ENCODE measurements around the gene GPR137B.

GPR137B gene

DNA sequence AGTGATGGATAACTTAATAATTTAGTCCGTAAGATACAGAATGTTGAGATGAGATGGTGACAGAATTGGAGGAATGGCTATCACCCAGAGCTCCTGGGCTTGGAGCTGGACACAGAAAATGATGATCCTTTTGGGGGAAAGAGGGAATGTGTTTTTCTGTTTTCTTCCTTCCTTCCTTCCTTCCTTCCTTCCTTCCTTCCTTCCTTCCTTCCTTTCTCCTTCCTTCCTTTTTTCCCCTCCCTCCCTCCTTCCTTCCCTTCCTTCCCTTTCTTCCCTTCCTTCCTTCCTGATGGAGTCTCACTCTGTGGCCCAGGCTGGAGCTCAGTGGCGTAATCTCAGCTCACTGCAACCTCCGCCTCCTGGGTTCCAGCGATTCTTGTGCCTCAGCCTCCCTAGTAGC is 2.8 kb upstream of the GPR137B start:
- Histone ChIP-seq H3K27me3 (peaks cover 14 to 35% (median 24%) of the 10 kb centered on the region in 11 experiments), H3K9ac (no peak overlapping the region), H3K4me1 (peaks cover 10 to 28% (median 23%) of the 10 kb centered on the region in 10 experiments), H3K36me3 (peaks cover 0 to under 1% (median 0%) of the 10 kb centered on the region in 11 experiments; a peak in 1 of 22 replicates), H3K4me2 (peak overlapping the region in 1 of 11 experiments; percentile 12; a peak in 2 of 22 replicates), H3K27ac (no peak overlapping the region), H4K20me1 (peaks cover 15 to 24% (median 17%) of the 10 kb centered on the region in 11 experiments), H3K9me3 (replicated peaks in 1 of 11) (no peaks in the 10 kb centered on the region), H3K4me3 (no peak overlapping the region)
- no peak for TF ChIP-seq Cebpa-rat (IDR thresholded peaks at IDR 0.05)

DNA sequence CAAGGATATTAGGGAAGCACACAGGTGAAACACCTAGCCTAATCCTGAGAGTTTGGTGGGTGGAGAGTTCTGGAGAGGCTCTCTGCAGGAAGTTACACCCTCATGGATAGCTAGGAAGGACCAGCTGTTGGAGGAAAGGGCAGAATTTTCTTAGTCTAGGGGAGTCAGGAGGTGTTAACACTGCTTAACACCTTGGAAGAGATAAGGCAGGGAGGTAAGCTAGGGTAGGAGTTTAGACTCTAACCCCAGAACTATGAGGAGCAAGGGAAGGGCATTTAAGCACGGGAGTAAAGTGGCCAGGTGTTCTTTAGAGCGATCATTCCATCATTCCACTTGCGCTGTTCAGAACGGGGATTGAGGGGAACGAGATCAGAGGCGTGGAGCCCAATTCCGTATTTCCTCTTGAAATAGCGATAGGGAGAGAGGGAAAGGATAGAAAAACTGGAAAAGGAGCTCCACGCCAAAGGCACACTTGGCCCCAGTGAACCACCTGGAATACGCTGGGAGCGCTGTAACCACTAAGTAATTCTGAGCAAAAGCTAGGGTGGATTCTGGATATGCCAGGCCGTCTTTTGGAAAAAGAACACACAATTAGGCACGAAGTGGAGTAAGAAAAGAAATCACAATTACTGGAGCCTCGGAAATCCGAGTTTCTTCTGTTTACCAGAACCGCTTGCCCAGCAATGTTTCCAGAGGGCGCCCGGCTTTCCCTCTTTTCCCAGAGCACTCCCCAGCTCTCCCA is 1.5 kb upstream of the GPR137B start:
- H3K27me3 ChIP-seq, result peaks cover 14 to 35% (median 24%) of the 10 kb centered on the region in 11 experiments
- no peak overlapping the region for H3K27ac ChIP-seq
- no peak for TF ChIP-seq Cebpa-rat (IDR thresholded peaks at IDR 0.05)
- peak overlapping the region; percentile 65 to 96 (median 80); a peak in 16 of 20 replicates for H3K4me3 ChIP-seq
- H3K4me2 ChIP-seq, result peak overlapping the region; percentile 77 to 97 (median 89)
- H3K36me3 ChIP-seq, result peaks cover 0 to 15% (median 0%) of the 10 kb centered on the region in 11 experiments; a peak in 5 of 22 replicates
- peak overlapping the region in 5 of 11 experiments; percentile 66 to 94 (median 86); a peak in 7 of 22 replicates for H3K9ac ChIP-seq
- peaks cover 24 to 35% (median 30%) of the 10 kb centered on the region in 10 experiments for H3K4me1 ChIP-seq
- no peaks in the 10 kb centered on the region for H3K9me3 ChIP-seq (replicated peaks in 1 of 11)
- peaks cover 25 to 38% (median 31%) of the 10 kb centered on the region in 11 experiments for H4K20me1 ChIP-seq

DNA sequence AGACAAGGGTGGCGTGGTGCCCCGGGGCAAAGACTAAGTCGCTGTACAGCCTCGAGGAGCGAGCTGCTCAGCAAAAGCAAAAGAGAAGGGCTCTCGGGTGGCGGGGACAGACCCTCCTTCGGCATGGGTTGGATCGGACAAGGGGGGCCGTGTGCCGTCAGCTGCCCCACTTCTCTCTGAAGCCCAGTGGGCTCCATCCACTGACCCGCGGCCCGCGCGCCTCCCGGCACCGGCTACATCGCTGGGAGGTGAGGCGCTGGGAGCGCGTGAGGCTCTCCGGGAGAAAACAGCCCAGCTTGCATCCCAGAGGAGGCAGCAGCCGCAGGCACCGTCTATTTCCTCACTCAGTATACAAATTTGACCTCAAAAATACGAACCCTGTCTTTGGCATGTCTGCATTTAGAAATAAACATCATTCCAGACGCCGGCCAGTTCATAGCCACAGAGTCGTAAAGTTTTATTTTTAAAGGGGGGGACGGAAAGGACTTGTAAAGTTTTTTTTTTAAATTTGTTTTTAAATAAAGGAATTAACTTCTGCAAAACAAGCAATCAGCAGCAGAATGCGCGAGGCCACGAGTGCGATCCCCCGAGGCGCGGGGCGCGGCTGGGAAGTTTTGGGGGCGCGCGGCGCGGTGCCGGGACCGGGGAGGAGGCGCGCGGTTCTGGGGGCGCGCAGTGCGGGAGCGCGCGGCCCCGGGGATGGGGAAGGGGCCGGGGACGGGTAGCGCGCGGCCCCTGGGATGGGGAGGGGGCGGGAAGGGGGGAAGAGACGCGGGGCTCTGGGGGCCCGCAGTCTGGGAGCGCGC is 689 bp upstream of the GPR137B start:
- H3K36me3 ChIP-seq, result peaks cover 0 to 22% (median 0%) of the 10 kb centered on the region in 11 experiments; a peak in 6 of 22 replicates
- peaks cover 26 to 35% (median 31%) of the 10 kb centered on the region in 10 experiments for H3K4me1 ChIP-seq
- no peaks in the 10 kb centered on the region for H3K9me3 ChIP-seq (replicated peaks in 1 of 11)
- H3K27me3 ChIP-seq, result peaks cover 14 to 35% (median 24%) of the 10 kb centered on the region in 11 experiments
- H4K20me1 ChIP-seq, result peaks cover 32 to 46% (median 38%) of the 10 kb centered on the region in 11 experiments
- peak overlapping the region in 4 of 11 experiments; percentile 25 to 88 (median 40); a peak in 9 of 22 replicates for H3K27ac ChIP-seq
- H3K9ac ChIP-seq, result peak overlapping the region; percentile 66 to 94 (median 86); a peak in 20 of 22 replicates
- H3K4me3 ChIP-seq, result peak overlapping the region; percentile 65 to 96 (median 80)
- peak overlapping the region; percentile 77 to 97 (median 89) for H3K4me2 ChIP-seq
- TF ChIP-seq Cebpa-rat (IDR thresholded peaks at IDR 0.05), result no peak

DNA sequence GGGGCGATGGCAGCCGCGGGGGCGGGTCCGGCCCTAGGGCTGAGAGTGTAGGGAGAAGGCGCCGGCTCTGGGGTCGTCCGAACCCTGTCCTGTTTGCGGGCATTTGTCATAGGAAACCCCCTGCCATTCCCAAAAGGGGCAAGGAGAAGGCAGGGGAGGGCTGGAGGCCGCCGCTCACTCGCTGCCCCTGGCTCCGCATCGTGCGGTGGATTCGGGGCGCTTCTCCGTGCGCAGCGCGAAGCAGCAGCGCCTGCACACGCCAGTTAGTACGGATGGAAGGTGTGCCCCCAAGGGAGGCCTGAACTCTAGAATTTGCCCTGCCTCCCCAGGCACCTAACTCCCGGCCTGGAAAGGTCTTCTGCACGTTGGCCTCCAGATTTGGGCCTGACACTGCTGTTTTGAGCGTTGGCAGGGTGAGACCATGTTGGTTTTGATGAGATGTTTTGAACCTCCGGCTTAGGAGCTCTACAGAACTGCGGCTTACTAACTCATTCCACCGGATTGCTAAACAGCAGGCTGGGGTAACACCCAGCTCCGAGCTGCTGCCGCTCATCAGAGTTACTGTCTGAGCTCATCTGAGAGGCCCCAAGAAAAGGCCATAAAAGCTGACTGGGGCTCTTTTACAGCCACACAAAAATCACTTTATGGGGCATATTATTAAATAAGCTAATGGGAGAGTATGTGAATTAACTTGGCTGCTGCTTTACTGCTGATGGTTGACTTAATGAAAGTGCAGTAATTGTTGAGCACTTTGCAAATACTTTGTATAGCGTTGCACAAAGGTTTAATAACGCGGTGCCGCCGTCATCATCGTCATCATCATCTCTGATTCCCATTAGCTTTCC is 987 bp downstream of the GPR137B start:
- Histone ChIP-seq H3K36me3 (peaks cover 0 to 28% (median 0%) of the 10 kb centered on the region in 11 experiments; a peak in 6 of 22 replicates), H3K27ac (peak overlapping the region; percentile 76 to 96 (median 85)), H3K27me3 (peaks cover 14 to 35% (median 24%) of the 10 kb centered on the region in 11 experiments), H3K9ac (peak overlapping the region; percentile 80 to 94 (median 87)), H3K4me1 (peaks cover 26 to 50% (median 42%) of the 10 kb centered on the region in 10 experiments), H3K9me3 (replicated peaks in 1 of 11) (no peaks in the 10 kb centered on the region), H3K4me2 (peak overlapping the region; percentile 95 to 100 (median 97)), H3K4me3 (peak overlapping the region; percentile 65 to 96 (median 80)), H4K20me1 (peaks cover 49 to 62% (median 55%) of the 10 kb centered on the region in 11 experiments)
- TF ChIP-seq Cebpa-rat (IDR thresholded peaks at IDR 0.05), result no peak

DNA sequence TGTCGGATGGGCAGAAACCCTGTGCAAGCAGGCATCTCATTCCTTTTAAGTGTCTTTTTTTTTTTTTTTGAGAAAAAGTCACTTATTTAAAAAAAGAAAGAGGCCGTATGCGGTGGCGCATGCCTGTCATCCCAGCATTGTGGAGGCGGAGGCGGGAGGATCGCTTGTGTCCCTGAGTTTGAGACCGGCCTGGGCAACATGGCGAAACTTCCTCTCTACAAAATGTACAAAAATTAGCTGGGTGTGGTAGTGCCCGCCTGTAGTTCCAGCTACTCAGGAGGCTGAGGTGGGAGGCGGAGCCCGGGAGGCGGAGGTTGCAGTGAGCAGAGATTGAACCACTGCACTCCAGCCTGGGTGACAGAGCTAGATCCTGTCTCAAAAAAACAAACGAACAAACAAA is 1.7 kb downstream of the GPR137B start:
- H3K27me3 ChIP-seq, result peaks cover 14 to 35% (median 24%) of the 10 kb centered on the region in 11 experiments
- H3K4me2 ChIP-seq, result peak overlapping the region; percentile 95 to 100 (median 97)
- no peak for TF ChIP-seq Cebpa-rat (IDR thresholded peaks at IDR 0.05)

DNA sequence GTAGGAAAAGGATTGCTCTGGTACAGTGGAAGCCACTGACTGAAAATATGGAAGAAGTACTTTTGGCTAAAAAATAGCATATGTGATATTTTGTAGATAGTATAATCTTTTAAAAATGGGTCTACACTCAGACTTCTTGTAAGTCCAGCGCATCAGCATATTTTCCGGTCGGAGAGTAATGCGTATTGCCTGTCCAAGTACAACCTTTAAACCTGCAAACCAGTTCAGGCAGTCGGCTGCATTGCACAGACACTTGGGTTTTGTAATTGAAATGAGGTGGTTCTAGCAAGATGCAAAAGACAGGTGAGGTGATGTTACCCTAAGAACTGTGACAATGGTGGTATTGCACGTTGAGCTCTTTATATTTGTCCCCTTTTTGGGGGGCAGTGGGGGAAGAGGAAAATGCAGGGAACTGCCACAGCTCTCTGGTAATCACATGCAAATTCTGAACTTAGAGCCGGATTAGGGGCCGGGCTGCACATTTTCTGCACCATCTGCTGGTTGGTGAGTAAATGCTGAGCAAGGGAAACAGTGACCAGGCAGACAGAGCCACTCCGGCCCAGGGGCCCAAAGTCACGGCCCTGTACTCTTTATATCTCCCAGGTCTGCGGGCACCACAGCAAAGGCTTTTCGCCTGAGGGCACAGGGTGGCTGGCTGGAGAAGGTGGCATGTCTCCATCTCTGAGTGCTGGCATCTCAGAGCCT is 2.3 kb downstream of the GPR137B start:
- peaks cover 33 to 63% (median 53%) of the 10 kb centered on the region in 10 experiments for H3K4me1 ChIP-seq

More for the DNA sequence above, 1.7 kb downstream of the GPR137B start:
- Histone ChIP-seq H3K9me3 (replicated peaks in 1 of 11) (no peaks in the 10 kb centered on the region), H3K4me3 (peak overlapping the region in 7 of 10 experiments; percentile 76 to 96 (median 84); a peak in 14 of 20 replicates), H3K36me3 (peaks cover 0 to 33% (median 0%) of the 10 kb centered on the region in 11 experiments; a peak in 6 of 22 replicates), H3K4me1 (peaks cover 27 to 57% (median 48%) of the 10 kb centered on the region in 10 experiments), H3K27ac (no peak overlapping the region; a peak in 1 of 22 replicates), H3K9ac (peak overlapping the region in 4 of 11 experiments; percentile 86 to 94 (median 90); a peak in 9 of 22 replicates), H4K20me1 (peaks cover 56 to 69% (median 62%) of the 10 kb centered on the region in 11 experiments)

DNA sequence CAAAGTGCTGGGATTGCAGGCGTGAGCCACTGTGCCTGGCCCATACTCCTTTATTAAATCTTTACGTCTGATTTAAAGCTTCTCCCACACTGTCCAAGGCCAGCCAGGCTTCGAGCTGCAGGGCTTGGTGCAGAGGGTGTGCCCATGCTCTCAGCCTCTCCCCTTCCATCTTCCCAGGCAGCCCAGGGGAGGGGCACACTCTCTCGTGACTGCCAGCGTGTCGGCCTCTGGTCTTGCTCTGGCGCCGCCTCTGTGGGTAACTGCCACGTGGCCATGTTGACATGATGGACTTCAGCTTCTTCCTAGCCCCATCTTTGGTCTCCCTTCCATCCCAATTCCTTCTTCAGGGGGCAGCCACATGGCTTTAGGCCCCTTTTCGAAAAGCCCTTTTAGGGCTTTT is 4.7 kb downstream of the GPR137B start:
- Histone ChIP-seq H3K9ac (peak overlapping the region in 1 of 11 experiments; percentile 33; a peak in 1 of 22 replicates), H3K4me2 (peak overlapping the region in 4 of 11 experiments; percentile 20 to 98 (median 74); a peak in 6 of 22 replicates), H3K4me1 (peaks cover 42 to 82% (median 58%) of the 10 kb centered on the region in 10 experiments), H3K9me3 (replicated peaks in 1 of 11) (no peaks in the 10 kb centered on the region), H4K20me1 (peaks cover 82 to 94% (median 92%) of the 10 kb centered on the region in 11 experiments), H3K27me3 (peaks cover 0 to 9% (median 0%) of the 10 kb centered on the region in 11 experiments; a peak in 6 of 22 replicates), H3K27ac (no peak overlapping the region), H3K36me3 (peaks cover 0 to 57% (median 0%) of the 10 kb centered on the region in 11 experiments; a peak in 6 of 22 replicates), H3K4me3 (no peak overlapping the region)
- no peak for TF ChIP-seq Cebpa-rat (IDR thresholded peaks at IDR 0.05)

More for the DNA sequence above, 2.3 kb downstream of the GPR137B start:
- Histone ChIP-seq H4K20me1 (peaks cover 62 to 75% (median 68%) of the 10 kb centered on the region in 11 experiments), H3K27me3 (peaks cover 14 to 34% (median 24%) of the 10 kb centered on the region in 11 experiments), H3K27ac (no peak overlapping the region), H3K36me3 (peaks cover 0 to 38% (median 0%) of the 10 kb centered on the region in 11 experiments; a peak in 6 of 22 replicates), H3K9me3 (replicated peaks in 1 of 11) (no peaks in the 10 kb centered on the region), H3K4me3 (peak overlapping the region in 4 of 10 experiments; percentile 84 to 96 (median 94); a peak in 7 of 20 replicates), H3K4me2 (peak overlapping the region; percentile 95 to 100 (median 97)), H3K9ac (peak overlapping the region in 2 of 11 experiments; percentile 88 to 92; a peak in 4 of 22 replicates)
- no peak for TF ChIP-seq Cebpa-rat (IDR thresholded peaks at IDR 0.05)

Measured in BLaER1 treated with 17β-estradiol and CSF1 and Interleukin-3, amounts not matched to agents 10 nM and 100 nM (cell line).